Activated CD4-positive, CD25-positive, alpha-beta regulatory T cell treated with anti-CD3 and anti-CD28 coated beads, Interleukin-2, amount 50 U/mL, for 72 hours (primary cell): ENCODE data around the gene DHRSX.
"Not testable (repeated sequence)": the region's sequence is repeated elsewhere in the genome, so short reads cannot be mapped to it uniquely, and the experiment has no call there.

ENCODE experiments used
- DNase-seq: peaks from one replicate; pipeline ENCODE4 v3.0.0; 2021

DHRSX gene

GRCh38 chrX:2342281-2342688 is 158.5 kb downstream of the DHRSX start:
- no peak for DNase-seq

- DNase-seq, result no peak
Measured at GRCh38 chrX:2340991-2341390, 159.8 kb downstream of the DHRSX start.

GRCh38 chrX:2336181-2336580 is 164.6 kb downstream of the DHRSX start:
- no peak for DNase-seq

GRCh38 chrX:2334237-2334636 is 166.5 kb downstream of the DHRSX start:
- no peak for DNase-seq

- no peak for DNase-seq
Measured at GRCh38 chrX:2332252-2332651, 168.5 kb downstream of the DHRSX start.

GRCh38 chrX:2330910-2331309 is 169.9 kb downstream of the DHRSX start:
- no peak for DNase-seq

- no peak for DNase-seq
Measured at GRCh38 chrX:2330487-2330886, 170.3 kb downstream of the DHRSX start.

GRCh38 chrX:2327423-2327822 is 173.4 kb downstream of the DHRSX start:
- no peak for DNase-seq

GRCh38 chrX:2325076-2325784 is 175.5 kb downstream of the DHRSX start:
- DNase-seq, result peak; percentile 45

- DNase-seq, result no peak
Measured at GRCh38 chrX:2324151-2324550, 176.6 kb downstream of the DHRSX start.

GRCh38 chrX:2321411-2321810 is 179.4 kb downstream of the DHRSX start:
- no peak for DNase-seq

- no peak for DNase-seq
Measured at GRCh38 chrX:2320580-2321327, 180.0 kb downstream of the DHRSX start.

GRCh38 chrX:2320089-2320488 is 180.7 kb downstream of the DHRSX start:
- DNase-seq, result no peak

- no peak for DNase-seq
Measured at GRCh38 chrX:2318371-2318770, 182.4 kb downstream of the DHRSX start.

- DNase-seq, result no peak
Measured at GRCh38 chrX:2317527-2318055, 183.2 kb downstream of the DHRSX start.

- DNase-seq, result no peak
Measured at GRCh38 chrX:2316534-2316933, 184.2 kb downstream of the DHRSX start.

GRCh38 chrX:2315434-2315833 is 185.3 kb downstream of the DHRSX start:
- DNase-seq, result no peak

GRCh38 chrX:2314831-2315365 is 185.9 kb downstream of the DHRSX start:
- DNase-seq, result no peak

GRCh38 chrX:2313864-2314640 is 186.7 kb downstream of the DHRSX start:
- no peak for DNase-seq

GRCh38 chrX:2312061-2312591 is 188.7 kb downstream of the DHRSX start:
- DNase-seq, result not testable (repeated sequence)

- DNase-seq, result no peak
Measured at GRCh38 chrX:2311501-2311900, 189.3 kb downstream of the DHRSX start.

- no peak for DNase-seq
Measured at GRCh38 chrX:2301901-2302300, 198.9 kb downstream of the DHRSX start.

GRCh38 chrX:2299871-2300270 is 200.9 kb downstream of the DHRSX start:
- DNase-seq, result no peak
